Measurements from ENCODE around the gene ST3GAL4. TPM values are rescaled to one million over a fixed set of nuclear protein-coding genes. Genes with fewer than 3 reads are reported as not detected.
A peak's percentile ranks its signal among the peaks of the same experiment; 100 is the strongest.

ST3GAL4 gene
- polyA plus RNA-seq, 1 of the 3 experiments (the other 2 are of a cell fraction), result 32.0 TPM

DNA sequence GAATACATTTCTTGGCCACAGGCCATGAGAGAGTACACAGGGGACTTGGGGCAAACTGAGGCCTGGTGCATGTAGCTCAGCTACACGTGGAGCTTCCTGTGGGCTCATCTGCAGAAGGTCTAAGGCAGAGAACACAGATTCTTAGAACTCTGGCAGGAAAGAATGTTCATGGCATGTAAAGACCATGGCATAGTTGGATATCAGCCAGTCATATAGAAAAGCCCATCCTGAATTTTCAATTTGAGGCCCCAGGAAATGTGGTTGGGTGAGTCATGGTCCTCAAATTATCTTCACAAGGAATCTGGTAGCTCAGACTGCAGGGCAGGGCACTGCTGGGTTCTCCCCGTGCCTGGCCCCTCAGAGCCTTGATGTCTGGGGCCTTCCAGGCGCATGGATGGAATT lies 13.7 kb upstream of the ST3GAL4 start:
- H2AFZ ChIP-seq (ENCODE audit: low read depth), result no peak overlapping the region
- H3K9me3 ChIP-seq, result no peaks in the 10 kb centered on the region
- H3K4me3 ChIP-seq (ENCODE audit: low read depth in 2 of 2, low read length in 1 of 2), result no peak overlapping the region
- no peaks in the 10 kb centered on the region for H4K20me1 ChIP-seq (ENCODE audit: insufficient read depth)
- POLR2A ChIA-PET, result no interaction called here
- H3K9me2 ChIP-seq, result no peaks in the 10 kb centered on the region
- H3K36me3 ChIP-seq (replicated peaks in 1 of 2; ENCODE audit: control insufficient read depth in 1 of 2, insufficient read depth in 2 of 2, low read length in 1 of 2), result peaks cover 4 to 8% of the 10 kb centered on the region in 2 experiments
- no peaks in the 10 kb centered on the region for H3K27me3 ChIP-seq (ENCODE audit: insufficient read depth)
- peak overlapping the region; percentile 63 to 80 for H3K27ac ChIP-seq (ENCODE audit: low read depth in 2 of 2, low read length in 1 of 2)
- H3K4me2 ChIP-seq, result peak overlapping the region; percentile 35; the same call in 1 of the 2 replicates
- WGBS (ENCODE audit: low lambda C conversion rate), result 34% methylated on average over 3 of the region's 3 CpGs
- H3K79me2 ChIP-seq (ENCODE audit: insufficient read depth), result no peaks in the 10 kb centered on the region; the same call in 1 of the 2 replicates
- CTCF ChIA-PET, result interaction anchor here (0.7 to 1.1 kb wide), 2 partner anchors 12 to 31 kb away, joined by 3 to 4 read pairs; no protein-coding TSS in a partner anchor
- H3K4me1 ChIP-seq (ENCODE audit: control insufficient read depth in 1 of 2, insufficient read depth in 2 of 2, low read depth in 1 of 2, low read length in 1 of 2), result peaks cover 28 to 42% of the 10 kb centered on the region in 2 experiments; a peak in 3 of 4 replicates
- peaks cover 16% of the 10 kb centered on the region for H3F3A ChIP-seq (replicated peaks; ENCODE audit: insufficient read depth)
- peak overlapping the region; percentile 19; the same call in 1 of the 2 replicates for H3K9ac ChIP-seq
- no peak for DNase-seq
- TF ChIP-seq FOXM1 (IDR thresholded peaks at IDR 0.05; ENCODE audit: low read depth) (peak; percentile 30; the same call in 1 of the 2 replicates), TEAD4 (IDR thresholded peaks at IDR 0.05; ENCODE audit: borderline replicate concordance, insufficient read depth) (peak; percentile 75; the same call in 1 of the 2 replicates), PBX3 (IDR thresholded peaks at IDR 0.05) (peak; percentile 64), USF2 (IDR thresholded peaks at IDR 0.05; ENCODE audit: borderline replicate concordance, low read depth, low read length) (no peak), YY1 (IDR thresholded peaks at IDR 0.05; ENCODE audit: low read depth) (no peak), EP300 (IDR thresholded peaks at IDR 0.05; ENCODE audit: borderline replicate concordance in 1 of 2, low read depth in 1 of 2, low read length in 1 of 2) (peak; percentile 12 to 87; a peak in 2 of 4 replicates), FOXJ3 (CRISPR knock-in tag; IDR thresholded peaks at IDR 0.05) (no peak), ZBTB33 (IDR thresholded peaks at IDR 0.05; ENCODE audit: borderline replicate concordance, low read depth) (no peak), SIN3A (IDR thresholded peaks at IDR 0.05; ENCODE audit: borderline replicate concordance, low read depth, low read length) (0 out of 2 replicates have a peak, but pooled peaks have one; percentile 63), EZH2phosphoT487 (IDR thresholded peaks at IDR 0.05; ENCODE audit: borderline replicate concordance, low read depth) (no peak), SMC3 (IDR thresholded peaks at IDR 0.05; ENCODE audit: low read depth, low read length) (no peak), RAD21 (IDR thresholded peaks at IDR 0.05; ENCODE audit: low read length) (no peak), ELF1 (IDR thresholded peaks at IDR 0.05) (no peak), CHD2 (IDR thresholded peaks at IDR 0.05; ENCODE audit: low read length, partially characterized antibody) (no peak), GABPA (IDR thresholded peaks at IDR 0.05; ENCODE audit: low read depth) (no peak), RXRA (IDR thresholded peaks at IDR 0.05; ENCODE audit: borderline replicate concordance, low read depth) (peak; percentile 90), USF1 (IDR thresholded peaks at IDR 0.05; ENCODE audit: borderline replicate concordance, low read depth) (no peak), FOSL2 (IDR thresholded peaks at IDR 0.05; ENCODE audit: borderline replicate concordance, low read depth) (peak; percentile 89)
- TF ChIP-seq, protein P1, sequence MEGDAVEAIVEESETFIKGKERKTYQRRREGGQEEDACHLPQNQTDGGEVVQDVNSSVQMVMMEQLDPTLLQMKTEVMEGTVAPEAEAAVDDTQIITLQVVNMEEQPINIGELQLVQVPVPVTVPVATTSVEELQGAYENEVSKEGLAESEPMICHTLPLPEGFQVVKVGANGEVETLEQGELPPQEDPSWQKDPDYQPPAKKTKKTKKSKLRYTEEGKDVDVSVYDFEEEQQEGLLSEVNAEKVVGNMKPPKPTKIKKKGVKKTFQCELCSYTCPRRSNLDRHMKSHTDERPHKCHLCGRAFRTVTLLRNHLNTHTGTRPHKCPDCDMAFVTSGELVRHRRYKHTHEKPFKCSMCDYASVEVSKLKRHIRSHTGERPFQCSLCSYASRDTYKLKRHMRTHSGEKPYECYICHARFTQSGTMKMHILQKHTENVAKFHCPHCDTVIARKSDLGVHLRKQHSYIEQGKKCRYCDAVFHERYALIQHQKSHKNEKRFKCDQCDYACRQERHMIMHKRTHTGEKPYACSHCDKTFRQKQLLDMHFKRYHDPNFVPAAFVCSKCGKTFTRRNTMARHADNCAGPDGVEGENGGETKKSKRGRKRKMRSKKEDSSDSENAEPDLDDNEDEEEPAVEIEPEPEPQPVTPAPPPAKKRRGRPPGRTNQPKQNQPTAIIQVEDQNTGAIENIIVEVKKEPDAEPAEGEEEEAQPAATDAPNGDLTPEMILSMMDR (IDR thresholded peaks at IDR 0.05), result no peak
- TF ChIP-seq, protein P2, sequence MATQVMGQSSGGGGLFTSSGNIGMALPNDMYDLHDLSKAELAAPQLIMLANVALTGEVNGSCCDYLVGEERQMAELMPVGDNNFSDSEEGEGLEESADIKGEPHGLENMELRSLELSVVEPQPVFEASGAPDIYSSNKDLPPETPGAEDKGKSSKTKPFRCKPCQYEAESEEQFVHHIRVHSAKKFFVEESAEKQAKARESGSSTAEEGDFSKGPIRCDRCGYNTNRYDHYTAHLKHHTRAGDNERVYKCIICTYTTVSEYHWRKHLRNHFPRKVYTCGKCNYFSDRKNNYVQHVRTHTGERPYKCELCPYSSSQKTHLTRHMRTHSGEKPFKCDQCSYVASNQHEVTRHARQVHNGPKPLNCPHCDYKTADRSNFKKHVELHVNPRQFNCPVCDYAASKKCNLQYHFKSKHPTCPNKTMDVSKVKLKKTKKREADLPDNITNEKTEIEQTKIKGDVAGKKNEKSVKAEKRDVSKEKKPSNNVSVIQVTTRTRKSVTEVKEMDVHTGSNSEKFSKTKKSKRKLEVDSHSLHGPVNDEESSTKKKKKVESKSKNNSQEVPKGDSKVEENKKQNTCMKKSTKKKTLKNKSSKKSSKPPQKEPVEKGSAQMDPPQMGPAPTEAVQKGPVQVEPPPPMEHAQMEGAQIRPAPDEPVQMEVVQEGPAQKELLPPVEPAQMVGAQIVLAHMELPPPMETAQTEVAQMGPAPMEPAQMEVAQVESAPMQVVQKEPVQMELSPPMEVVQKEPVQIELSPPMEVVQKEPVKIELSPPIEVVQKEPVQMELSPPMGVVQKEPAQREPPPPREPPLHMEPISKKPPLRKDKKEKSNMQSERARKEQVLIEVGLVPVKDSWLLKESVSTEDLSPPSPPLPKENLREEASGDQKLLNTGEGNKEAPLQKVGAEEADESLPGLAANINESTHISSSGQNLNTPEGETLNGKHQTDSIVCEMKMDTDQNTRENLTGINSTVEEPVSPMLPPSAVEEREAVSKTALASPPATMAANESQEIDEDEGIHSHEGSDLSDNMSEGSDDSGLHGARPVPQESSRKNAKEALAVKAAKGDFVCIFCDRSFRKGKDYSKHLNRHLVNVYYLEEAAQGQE (IDR thresholded peaks at IDR 0.05; ENCODE audit: low read depth, low read length), result 0 out of 2 replicates have a peak, but pooled peaks have one; percentile 42
- TF ChIP-seq, protein P3, sequence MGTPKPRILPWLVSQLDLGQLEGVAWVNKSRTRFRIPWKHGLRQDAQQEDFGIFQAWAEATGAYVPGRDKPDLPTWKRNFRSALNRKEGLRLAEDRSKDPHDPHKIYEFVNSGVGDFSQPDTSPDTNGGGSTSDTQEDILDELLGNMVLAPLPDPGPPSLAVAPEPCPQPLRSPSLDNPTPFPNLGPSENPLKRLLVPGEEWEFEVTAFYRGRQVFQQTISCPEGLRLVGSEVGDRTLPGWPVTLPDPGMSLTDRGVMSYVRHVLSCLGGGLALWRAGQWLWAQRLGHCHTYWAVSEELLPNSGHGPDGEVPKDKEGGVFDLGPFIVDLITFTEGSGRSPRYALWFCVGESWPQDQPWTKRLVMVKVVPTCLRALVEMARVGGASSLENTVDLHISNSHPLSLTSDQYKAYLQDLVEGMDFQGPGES (IDR thresholded peaks at IDR 0.05; ENCODE audit: low read depth, low read length), result no peak
